Stimulated activated CD8-positive, alpha-beta memory T cell treated with anti-CD3 and anti-CD28 coated beads, Interleukin-4, amount 100 ng/mL, for 48 hours (primary cell): ENCODE data around the gene HSPE1.
A peak's percentile ranks its signal among the peaks of the same experiment; 100 is the strongest.
"Not testable (repeated sequence)": the region's sequence is repeated elsewhere in the genome, so short reads cannot be mapped to it uniquely, and the experiment has no call there.

ENCODE experiments used
- DNase-seq: peaks from one replicate; pipeline ENCODE4 v3.0.0-alpha.2; 2020

HSPE1 gene

DNA sequence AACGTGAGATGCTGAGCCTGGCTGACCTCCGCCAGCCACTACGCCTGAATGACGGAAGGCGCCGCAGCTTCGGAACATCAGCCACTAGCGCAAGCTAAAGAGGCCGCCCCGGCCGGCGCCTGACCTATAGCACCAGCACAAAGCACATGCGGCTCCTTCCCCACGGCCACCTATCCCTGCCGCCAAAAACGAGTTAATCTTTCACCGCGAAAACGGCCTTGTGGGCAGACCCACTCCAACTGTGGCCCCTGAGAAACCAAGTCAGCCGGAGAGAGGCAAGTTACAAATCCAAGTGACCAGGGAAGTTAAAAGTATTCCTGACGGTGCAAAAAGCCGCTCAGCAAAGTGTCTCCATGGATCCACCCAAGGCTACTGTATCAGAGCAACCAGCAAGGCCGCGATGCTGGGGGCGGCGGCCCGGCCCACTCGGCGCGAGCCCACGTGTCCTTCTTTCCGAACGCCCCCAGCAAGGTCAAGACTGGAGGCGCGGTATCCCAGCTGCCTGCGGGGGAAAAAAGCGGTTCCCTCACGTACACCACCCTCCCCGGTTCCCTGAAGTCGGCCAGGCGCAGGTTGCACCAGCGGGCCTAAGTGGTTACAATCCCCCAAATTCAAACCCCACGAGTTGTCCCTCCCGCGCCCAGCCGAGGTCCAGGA is 1.1 kb upstream of the HSPE1 start:
- peak; percentile 64 for DNase-seq

DNA sequence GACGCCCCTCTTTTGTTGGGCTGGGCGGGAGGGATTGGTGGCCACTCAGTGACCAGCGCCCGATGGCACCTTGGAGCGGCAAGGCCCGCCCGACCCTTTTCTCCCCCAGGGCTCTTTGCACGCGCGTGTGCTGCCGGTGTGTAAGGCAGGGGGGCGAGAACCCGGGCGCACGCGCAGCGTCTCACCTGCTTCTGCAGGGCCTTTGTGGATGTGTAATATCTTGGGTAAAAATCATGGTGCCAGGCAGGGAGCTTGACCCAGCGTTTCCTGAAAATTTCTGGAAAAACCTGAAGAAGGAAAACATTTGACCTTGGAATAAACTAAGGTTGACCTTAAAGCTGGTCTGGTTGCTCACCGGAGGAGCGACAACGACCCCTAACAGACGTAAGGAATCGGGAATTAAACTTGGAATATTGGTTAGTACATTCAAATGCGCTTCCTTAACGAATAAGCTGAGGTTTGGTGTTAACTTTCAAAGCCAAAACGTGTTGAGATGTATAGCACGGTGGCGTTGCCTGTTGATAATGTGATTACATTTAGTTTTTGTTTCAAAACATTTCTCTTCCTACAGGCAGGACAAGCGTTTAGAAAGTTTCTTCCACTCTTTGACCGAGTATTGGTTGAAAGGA is 438 bp downstream of the HSPE1 start:
- DNase-seq = no peak

DNA sequence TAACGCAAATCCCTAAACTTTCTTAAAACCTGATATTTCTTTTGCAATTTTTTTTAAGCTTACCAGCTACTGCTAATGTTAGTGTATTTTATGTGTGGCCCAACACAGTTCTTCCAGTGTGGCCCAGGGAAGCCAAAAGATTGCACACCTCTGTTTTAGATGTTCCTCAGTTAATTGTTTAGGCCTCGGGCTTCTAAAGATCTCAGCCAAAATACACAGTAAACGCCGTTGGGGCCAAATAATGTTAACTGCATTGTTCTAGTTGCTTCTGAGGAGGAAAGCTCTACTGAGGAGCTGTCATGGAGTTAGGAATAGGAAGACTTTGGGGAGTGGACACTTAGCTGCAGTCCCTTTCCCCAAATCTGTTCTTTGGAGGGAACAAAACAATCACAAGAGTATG is 2.0 kb downstream of the HSPE1 start:
- DNase-seq = no peak

DNA sequence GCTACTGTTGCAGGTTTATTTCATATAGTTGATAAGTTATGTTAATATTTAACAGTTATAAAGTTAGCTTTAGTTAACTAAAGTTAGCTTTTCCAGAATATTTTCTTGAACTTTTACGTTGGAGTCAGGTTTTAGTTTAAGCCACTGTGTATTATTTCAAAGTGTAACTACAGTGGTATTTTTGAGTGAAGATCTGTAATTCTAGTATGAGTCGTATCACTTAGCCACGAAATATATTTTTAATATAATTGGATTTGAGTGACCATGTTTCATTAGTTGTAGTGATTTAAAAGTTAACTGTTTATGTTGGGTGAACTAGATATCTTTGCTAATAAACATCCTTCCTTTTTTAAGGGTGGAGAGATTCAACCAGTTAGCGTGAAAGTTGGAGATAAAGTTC is 2.5 kb downstream of the HSPE1 start:
- DNase-seq = no peak

DNA sequence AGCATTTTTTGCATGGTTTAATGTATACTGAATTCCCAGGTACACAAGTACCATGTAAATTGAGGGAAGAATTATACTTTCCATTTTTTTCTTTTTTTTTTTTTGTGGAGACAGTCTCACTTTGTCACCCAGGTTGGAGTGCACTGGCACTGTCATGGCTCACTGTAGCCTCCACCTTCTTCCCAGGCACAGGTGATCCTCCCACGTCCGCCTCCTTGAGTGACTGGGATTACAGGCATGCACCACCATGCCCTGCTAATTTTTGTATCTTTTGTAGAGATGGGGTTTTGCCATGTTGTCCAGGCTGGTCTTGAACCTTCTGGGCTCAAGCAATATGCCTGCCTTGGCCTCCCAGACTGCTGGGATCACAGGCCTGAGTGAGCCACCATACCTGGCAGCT is 3.8 kb downstream of the HSPE1 start:
- no peak for DNase-seq

DNA sequence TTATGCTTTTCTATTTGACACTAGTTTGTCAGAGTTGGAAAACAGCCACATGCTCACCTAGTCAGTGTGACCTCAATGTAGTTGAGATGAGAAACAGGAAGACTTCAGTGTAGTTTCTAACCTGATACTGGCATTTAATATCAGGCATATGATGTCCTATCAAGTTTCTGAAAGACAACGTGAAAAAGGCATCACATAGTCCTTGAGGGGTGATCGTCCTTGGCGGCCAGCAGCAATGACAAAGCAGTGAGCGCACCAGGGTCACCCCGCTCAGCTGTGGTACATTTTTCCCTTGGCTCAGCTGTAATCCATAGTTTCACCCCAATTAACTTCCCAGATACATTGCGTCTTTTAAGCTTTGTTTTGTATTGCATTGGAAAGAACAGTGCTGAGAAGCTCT is 4.3 kb downstream of the HSPE1 start:
- no peak for DNase-seq

DNA sequence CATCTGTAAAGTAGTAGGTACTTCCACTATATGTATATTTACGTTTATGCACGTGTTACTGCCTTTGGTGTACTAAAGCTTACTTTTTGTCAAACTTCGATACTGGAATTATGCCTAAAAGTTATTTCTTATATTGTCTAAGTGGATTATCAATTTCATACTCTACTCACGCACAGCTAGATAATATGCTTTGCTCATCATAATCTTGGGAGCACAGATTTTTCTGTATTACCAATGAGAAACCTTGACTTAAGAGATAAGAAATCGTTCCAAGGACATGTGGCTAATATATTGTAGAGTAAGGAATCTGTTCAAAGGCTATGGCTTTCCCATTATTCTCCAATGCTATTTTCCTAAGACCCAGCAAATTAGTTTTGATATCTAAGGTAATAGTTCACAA is 6.5 kb downstream of the HSPE1 start:
- no peak for DNase-seq

DNA sequence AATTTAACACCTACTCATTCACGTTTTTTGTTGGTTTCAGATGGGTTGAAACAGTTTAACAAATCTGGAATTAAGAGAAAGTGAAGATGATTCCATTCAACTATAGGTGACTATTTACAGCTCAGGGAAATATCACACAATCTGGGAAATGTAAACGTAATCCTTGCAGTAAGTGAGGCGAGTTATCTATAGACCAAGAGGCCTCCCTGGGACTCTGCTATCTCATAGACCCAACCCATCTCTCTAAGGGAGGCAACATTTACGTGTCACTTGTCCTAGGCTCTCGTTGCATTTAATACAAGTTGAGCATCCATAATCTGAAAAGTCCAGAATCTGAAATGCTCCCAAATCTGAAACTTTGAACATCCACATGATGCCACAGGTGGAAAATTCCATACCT is 13.7 kb downstream of the HSPE1 start:
- no peak for DNase-seq

DNA sequence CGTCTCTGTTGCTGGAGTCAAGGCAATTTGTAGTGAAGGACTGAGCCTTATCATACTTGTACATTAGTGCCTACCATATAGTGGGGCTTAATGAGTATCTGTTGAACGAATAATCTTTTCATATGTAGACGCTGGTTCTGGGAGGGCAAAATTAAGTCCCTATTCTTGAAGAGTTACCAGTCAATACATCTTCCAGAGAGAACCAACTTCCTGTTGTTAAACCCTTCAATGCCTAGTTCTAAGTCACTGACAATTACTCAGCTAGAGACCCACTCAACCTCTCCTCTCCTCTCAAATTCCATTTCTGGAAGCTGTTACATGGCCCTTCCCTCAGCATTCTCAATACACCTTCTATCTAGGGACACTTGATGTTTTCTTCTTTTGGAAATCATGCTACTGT is 14.6 kb downstream of the HSPE1 start:
- DNase-seq = no peak

DNA sequence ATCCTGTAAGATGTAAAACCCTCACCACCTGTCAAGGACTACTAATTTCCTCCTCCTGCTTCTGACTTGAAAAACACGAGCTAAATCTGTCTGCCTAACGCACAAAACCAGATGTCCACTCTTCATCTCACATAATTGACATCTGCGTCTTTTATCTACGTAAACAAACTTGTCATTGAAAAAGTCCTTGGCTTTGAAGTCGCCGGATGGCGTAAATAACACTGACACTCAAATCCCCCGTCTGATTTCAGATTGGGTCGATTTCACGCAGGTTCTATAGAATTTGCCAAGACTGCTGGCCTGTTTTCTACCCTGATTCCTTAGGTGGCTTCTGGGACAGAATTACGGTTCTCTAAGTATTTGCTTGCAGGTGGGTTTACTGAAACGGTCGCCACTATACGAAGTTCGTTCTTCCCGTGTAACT is 15.1 kb downstream of the HSPE1 start:
- DNase-seq = no peak

DNA sequence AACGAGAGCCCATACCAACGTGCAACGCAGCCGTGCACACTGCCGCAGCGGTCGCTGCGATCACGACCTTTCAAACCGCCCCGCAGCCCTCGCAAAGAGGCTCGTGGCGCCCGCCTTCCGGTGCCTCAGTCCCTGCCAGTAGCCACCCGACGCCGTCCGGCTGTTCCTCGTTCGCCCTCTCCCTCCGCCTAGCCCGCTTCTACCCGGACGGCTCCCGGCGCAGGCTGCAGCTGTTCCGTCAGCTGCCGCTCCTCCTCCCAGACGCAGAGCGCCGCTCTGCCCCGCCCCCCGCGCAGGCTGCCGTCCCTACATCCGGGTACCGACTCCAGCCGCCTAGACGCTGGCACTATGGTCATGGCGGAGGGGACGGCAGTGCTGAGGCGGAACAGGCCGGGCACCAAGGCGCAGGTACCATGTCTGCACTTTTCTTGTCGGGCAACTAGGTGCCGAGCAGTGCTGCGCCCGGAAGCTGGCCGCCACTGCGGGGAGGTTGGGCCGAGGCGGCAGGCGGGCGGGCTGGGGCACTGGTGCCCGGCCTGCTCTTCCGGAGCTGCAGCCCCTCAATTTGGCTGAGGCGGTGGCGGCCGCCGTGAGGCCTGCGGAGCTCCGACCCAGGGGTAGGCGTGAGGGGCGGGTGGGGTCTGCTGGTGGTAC is 15.7 kb downstream of the HSPE1 start, which contains the start of gene MOB4:
Gene MOB4 (plus strand): TSS at position 328 of the 654 bp plus-strand sequence. CDS start 21 bp downstream, at position 349.
- peak; percentile 96 for DNase-seq

DNA sequence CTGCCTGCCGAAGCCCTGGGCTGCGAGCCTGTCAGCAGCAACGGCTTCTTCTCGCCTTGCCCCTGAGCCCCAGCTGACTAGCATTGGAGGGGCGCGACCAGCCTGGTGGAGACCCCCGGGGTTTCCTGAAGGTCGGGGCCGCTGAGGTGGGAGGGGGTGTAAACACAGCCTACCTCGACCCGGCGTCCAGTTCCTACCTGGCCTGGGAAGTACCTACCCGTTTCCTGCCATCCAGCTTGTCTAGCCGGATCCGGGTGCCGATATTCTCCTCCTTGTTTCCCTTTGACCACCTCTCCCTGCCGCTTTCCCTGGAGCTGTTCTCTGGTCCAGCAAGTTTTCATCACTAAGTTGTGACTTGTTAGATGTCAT is 16.2 kb downstream of the HSPE1 start:
- DNase-seq = peak; percentile 46

DNA sequence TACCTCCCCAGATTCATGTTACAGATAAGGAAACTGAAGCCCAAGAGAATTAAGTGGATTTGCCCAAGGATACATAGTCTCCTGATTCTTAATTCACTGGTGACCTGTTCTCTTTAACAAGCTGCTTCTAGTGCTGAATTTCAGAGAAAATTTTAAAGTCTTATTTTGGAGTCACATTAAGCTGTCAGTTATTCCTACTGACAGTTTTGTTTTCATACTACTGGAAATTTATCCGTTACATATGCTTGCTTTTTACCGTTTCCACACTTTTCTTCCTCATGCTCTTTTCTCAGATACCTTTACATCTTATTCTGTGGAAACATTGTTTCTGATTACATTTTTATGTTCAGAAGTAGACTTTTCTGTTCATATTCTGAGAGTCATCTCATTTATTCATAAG is 17.0 kb downstream of the HSPE1 start:
- DNase-seq = no peak

DNA sequence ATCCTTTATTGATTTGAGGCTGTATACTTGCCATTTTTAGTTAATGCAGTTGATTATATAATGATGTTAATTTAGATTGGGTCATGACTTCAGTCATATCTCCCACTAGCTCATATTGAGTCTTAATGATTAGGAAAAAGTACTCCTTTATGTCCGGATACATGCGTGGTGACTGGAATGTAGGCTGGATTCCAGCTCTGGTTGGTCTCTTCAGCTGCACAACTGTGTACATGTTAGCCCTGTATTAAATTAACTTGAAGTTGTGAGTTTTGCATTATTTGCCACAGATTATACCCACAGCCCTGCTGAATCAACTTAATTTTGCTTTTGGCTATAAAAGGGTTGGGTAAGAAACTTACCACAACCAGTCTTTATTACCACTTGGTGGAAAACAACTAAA is 38.2 kb downstream of the HSPE1 start:
- no peak for DNase-seq

DNA sequence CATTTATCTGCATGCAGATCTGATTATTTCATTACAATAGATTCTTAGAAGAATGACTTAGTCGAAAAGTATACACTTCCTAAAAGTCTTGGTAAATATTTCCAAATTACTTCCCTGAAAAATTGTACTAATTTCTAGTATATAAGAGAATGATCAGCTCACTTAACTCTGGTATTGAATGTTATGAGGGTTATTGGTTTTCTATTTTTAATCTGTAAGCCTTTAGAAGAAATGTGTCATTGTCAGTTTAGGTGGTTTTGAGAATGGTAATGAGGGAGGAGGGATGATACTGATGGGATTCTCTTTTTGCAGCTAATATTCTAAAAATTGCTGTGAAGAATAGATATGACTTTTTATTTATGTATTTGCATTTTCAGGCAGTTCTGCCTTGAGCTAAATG is 39.6 kb downstream of the HSPE1 start:
- no peak for DNase-seq

DNA sequence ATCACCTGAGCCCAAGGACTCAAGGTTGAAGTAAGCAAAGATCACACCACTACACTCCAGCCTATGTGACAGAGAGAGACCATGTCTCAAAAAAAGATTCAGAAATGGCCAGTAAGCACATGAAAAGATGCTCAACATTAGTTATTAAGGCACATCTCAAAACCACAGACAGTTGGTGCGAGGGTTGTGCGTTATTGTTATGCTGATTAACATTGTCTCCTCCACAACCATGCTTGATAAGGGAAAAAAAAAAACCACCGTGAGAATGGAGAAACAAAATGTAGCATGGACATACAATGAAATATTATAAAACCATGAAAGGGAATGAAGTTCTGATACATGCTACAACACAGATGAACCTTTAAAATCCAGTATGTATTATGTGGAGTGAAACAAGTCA is 43.0 kb downstream of the HSPE1 start:
- DNase-seq = no peak

DNA sequence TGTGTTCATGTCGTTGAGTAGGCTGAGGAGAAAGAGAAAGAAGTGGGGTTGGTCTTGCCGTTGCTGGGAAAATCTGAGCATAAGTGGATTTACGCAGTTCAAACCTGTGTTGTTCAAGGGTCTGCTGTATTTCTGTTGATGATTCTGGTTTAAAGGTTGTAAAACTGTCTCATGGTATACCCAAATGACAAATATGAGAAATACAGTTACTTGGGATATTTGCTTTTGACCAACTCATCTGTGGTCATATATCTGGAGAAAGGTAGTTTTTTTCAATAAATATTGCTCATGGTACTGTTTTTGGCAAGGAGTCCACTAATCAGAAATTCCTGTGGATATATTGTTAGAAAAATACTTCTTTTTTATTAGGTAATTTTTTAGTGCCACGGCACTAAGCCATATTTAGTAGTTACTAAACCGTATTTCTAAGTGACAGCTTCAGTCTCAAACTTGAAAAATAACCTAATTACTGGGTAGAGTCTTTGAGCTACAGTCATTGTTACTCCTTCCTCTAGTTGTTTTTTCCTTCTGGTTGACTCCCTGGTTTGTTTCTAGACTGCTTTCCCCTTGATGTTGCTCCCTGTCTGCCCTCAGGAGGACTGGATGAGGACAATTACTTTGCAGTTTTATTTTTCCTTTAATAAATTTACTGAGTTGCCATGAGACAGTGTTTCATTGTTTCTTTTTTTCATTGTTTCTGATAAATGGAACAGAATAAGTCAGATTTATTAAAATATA is 47.2 kb downstream of the HSPE1 start:
- DNase-seq = no peak

DNA sequence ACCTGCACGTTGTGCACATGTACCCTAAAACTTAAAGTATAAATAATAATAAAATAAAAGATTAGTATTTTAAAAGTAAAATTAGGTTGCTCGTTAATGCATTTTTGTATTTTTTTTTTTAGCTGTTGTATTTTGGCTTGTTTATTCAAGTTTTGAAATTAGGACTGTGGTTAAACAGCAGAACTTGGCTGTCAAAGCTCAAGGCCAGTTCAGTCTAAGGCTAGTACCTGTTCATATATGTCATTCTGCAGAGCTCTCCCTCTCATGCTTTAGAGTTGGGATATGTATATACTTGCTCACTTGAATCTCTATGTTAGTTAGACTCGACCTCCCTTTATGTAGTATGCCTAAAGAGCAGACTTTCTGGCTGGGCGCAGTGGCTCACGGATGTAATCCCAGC is 48.4 kb downstream of the HSPE1 start:
- DNase-seq = no peak

DNA sequence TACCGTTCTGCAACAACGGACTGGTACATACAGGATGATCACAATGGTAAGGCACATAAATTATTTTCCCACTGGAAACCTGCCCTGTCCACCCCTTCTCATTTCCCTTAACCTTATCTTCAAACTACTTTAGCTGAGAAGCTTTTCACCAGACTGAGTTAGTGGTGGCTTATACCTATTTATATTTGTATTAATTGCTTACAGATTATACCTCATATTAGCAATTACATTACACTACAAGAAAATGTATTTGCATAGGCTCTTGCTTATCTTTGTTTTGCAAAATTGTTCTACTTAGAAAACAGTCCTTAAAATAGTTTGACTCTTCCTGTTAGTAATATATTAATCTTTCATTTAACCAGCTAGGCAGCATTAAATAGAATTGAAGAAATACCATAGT is 51.1 kb downstream of the HSPE1 start:
- not testable (repeated sequence) for DNase-seq
